Tibial nerve (tissue), 4 donors: Measurements from ENCODE around the gene ZC3H12C.

ENCODE experiments used
- EP300 ChIP-seq, 2 donors: sonication (generic); formaldehyde crosslinking; IDR thresholded peaks; one replicate each; pipeline ENCODE4 v1.6.1; 2017; ENCODE audit warnings: antibody characterized with exemption in 2 of 2, mild to moderate bottlenecking in 1 of 2
- POLR2A ChIP-seq, 2 donors: fragments of 450-650 bp; IDR thresholded peaks; one replicate each; pipeline ENCODE4 v1.6.1; 2017; ENCODE audit warnings: antibody characterized with exemption in 2 of 2, mild to moderate bottlenecking in 2 of 2, moderate library complexity in 2 of 2
- TF ChIP-seq, protein P1 (sequence below), 5 experiments: fragments of 200-600 bp in 3 of 5; fragments of 450-650 bp in 2 of 5; sonication (generic) in 3 of 5; IDR thresholded peaks; one replicate each; pipeline ENCODE4 v1.5.1; 2016 to 2019; ENCODE audit warnings: antibody characterized with exemption in 5 of 5, mild to moderate bottlenecking in 3 of 5, moderate library complexity in 2 of 5

- TF ChIP-seq, protein P1, sequence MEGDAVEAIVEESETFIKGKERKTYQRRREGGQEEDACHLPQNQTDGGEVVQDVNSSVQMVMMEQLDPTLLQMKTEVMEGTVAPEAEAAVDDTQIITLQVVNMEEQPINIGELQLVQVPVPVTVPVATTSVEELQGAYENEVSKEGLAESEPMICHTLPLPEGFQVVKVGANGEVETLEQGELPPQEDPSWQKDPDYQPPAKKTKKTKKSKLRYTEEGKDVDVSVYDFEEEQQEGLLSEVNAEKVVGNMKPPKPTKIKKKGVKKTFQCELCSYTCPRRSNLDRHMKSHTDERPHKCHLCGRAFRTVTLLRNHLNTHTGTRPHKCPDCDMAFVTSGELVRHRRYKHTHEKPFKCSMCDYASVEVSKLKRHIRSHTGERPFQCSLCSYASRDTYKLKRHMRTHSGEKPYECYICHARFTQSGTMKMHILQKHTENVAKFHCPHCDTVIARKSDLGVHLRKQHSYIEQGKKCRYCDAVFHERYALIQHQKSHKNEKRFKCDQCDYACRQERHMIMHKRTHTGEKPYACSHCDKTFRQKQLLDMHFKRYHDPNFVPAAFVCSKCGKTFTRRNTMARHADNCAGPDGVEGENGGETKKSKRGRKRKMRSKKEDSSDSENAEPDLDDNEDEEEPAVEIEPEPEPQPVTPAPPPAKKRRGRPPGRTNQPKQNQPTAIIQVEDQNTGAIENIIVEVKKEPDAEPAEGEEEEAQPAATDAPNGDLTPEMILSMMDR (IDR thresholded peaks at IDR 0.05) = no peak
- TF ChIP-seq POLR2A (IDR thresholded peaks at IDR 0.05) (no peak), EP300 (IDR thresholded peaks at IDR 0.05) (no peak)
These were observed 79.4 kb downstream of the ZC3H12C start for GRCh38 chr11:110172468-110173065.
